Endothelial cell (in vitro differentiated cells): ENCODE measurements around the gene ABCB9. TPM values are rescaled to one million over a fixed set of nuclear protein-coding genes. Genes with fewer than 3 reads are reported as not detected.

Source experiments
- DNase-seq: peaks from one replicate; pipeline ENCODE4 v3.0.0; 2021; ENCODE audit warnings: low spot score
- H3K27ac Mint-ChIP-seq: one replicate; pipeline ENCODE4 v1.8.0; 2021; ENCODE audit warnings: mixed read lengths, inconsistent platforms; ENCODE audit not compliant: unreplicated experiment
- H3K27me3 Mint-ChIP-seq: one replicate; pipeline ENCODE4 v1.8.0; 2021; ENCODE audit warnings: mild to moderate bottlenecking, moderate library complexity, mixed read lengths, inconsistent platforms; ENCODE audit not compliant: unreplicated experiment
- H3K36me3 Mint-ChIP-seq: one replicate; pipeline ENCODE4 v1.8.0; 2021; ENCODE audit warnings: mild to moderate bottlenecking, low read depth, mixed read lengths, inconsistent platforms; ENCODE audit not compliant: unreplicated experiment
- H3K4me1 Mint-ChIP-seq: one replicate; pipeline ENCODE4 v1.8.0; 2021; ENCODE audit warnings: mild to moderate bottlenecking, mixed read lengths, inconsistent platforms; ENCODE audit not compliant: unreplicated experiment
- H3K4me3 Mint-ChIP-seq: one replicate; pipeline ENCODE4 v1.8.0; 2021; ENCODE audit warnings: mild to moderate bottlenecking, mixed read lengths, inconsistent platforms; ENCODE audit not compliant: unreplicated experiment
- H3K9me3 Mint-ChIP-seq: one replicate; pipeline ENCODE4 v1.8.0; 2021; ENCODE audit warnings: mixed read lengths, inconsistent platforms; ENCODE audit not compliant: unreplicated experiment
- CTCF ChIP-seq: fragments of 200-600 bp; sonication (generic); IDR thresholded peaks from one replicate; pipeline ENCODE4 v1.5.0; 2021; ENCODE audit warnings: antibody characterized with exemption; ENCODE audit not compliant: unreplicated experiment
- total RNA-seq: library from RNA; stranded (reverse); fragmentation: NEBNext Ultra II Directional; extraction: Animal tissue kit (Norgen Biotek cat#: 25700); gene quantifications from one replicate; pipeline ENCODE4 v1.2.1, GENCODE V29; 2021; ENCODE audit not compliant: unreplicated experiment

Gene ABCB9
- total RNA-seq, 1 donor from 2014 or later, result 10.9 TPM

- H3K27me3 Mint-ChIP-seq, result peaks cover 5% of the 10 kb centered on the region
- peaks cover 9% of the 10 kb centered on the region for H3K36me3 Mint-ChIP-seq
- no peak for TF ChIP-seq CTCF
- H3K4me1 Mint-ChIP-seq, result peaks cover 26% of the 10 kb centered on the region
- H3K9me3 Mint-ChIP-seq, result no peaks in the 10 kb centered on the region
- H3K27ac Mint-ChIP-seq, result peak overlapping the region; percentile 24
- DNase-seq, result no peak
- peak overlapping the region; percentile 59 for H3K4me3 Mint-ChIP-seq
Measured at GRCh38 chr12:122982963-122983788, 16.9 kb upstream of the ABCB9 start.

- Mint-ChIP-seq H3K27me3 (peaks cover 5% of the 10 kb centered on the region), H3K27ac (no peak overlapping the region), H3K4me3 (peak overlapping the region; percentile 92), H3K9me3 (no peaks in the 10 kb centered on the region), H3K36me3 (peaks cover 9% of the 10 kb centered on the region), H3K4me1 (peaks cover 27% of the 10 kb centered on the region)
- DNase-seq, result no peak
- TF ChIP-seq CTCF, result no peak
Measured at GRCh38 chr12:122982477-122982815, 16.2 kb upstream of the ABCB9 start.

GRCh38 chr12:122981587-122982476 lies 15.6 kb upstream of the ABCB9 start:
- Mint-ChIP-seq H3K9me3 (no peaks in the 10 kb centered on the region), H3K27me3 (peaks cover 8% of the 10 kb centered on the region), H3K4me1 (peaks cover 27% of the 10 kb centered on the region), H3K36me3 (peaks cover 9% of the 10 kb centered on the region), H3K27ac (peak overlapping the region; percentile 9), H3K4me3 (peak overlapping the region; percentile 92)
- no peak for TF ChIP-seq CTCF
- no peak for DNase-seq

GRCh38 chr12:122981036-122981471 lies 14.8 kb upstream of the ABCB9 start:
- H3K27me3 Mint-ChIP-seq, result peaks cover 8% of the 10 kb centered on the region
- no peak for TF ChIP-seq CTCF
- peaks cover 29% of the 10 kb centered on the region for H3K4me1 Mint-ChIP-seq
- peak overlapping the region; percentile 92 for H3K4me3 Mint-ChIP-seq
- H3K36me3 Mint-ChIP-seq, result peaks cover 9% of the 10 kb centered on the region
- H3K27ac Mint-ChIP-seq, result no peak overlapping the region
- H3K9me3 Mint-ChIP-seq, result no peaks in the 10 kb centered on the region
- peak; percentile 32 for DNase-seq
